Heart left ventricle (tissue), 16 donors: Measurements from ENCODE around the gene CCDC183. TPM values are rescaled to one million over a fixed set of nuclear protein-coding genes. Genes with fewer than 3 reads are reported as not detected.

ENCODE experiments used
- ATAC-seq, 4 donors: fragments of 200-7000 bp; cut with Tn5 transposase; one replicate each; pipeline ENCODE4 v1.9.1; 2020 to 2022; ENCODE audit warnings: moderate library complexity in 4 of 4, mild to moderate bottlenecking in 3 of 4, moderate number of reproducible peaks in 1 of 4
- DNase-seq, 5 donors: peaks; one replicate each; pipeline ENCODE4 v3.0.0-alpha.2; 2020
- H3K27ac ChIP-seq, 12 donors: fragments of 200-600 bp; sonication (generic) in 4 of 12; one replicate each; pipeline versions ENCODE4 v1.5.0 to v1.8.0; 2016 to 2022; ENCODE audit warnings: mild to moderate bottlenecking in 2 of 12
- H3K27me3 ChIP-seq, 9 donors: fragments of 200-600 bp; sonication (generic) in 2 of 9; one replicate each; pipeline versions ENCODE4 v1.5.1 to v1.8.0; 2016 to 2022; ENCODE audit warnings: mild to moderate bottlenecking in 3 of 9
- H3K36me3 ChIP-seq, 9 donors: fragments of 200-600 bp; sonication (generic) in 2 of 9; one replicate each; pipeline versions ENCODE4 v1.5.0 to v1.8.0; 2018 to 2022; ENCODE audit warnings: mild to moderate bottlenecking in 2 of 9
- H3K4me1 ChIP-seq, 12 donors: fragments of 200-600 bp; sonication (generic) in 4 of 12; one replicate each; pipeline versions ENCODE4 v1.5.0 to v1.8.0; 2016 to 2022; ENCODE audit warnings: mild to moderate bottlenecking in 3 of 12
- H3K4me3 ChIP-seq, 12 donors: fragments of 200-600 bp; sonication (generic) in 4 of 12; one replicate each; pipeline versions ENCODE4 v1.5.0 to v1.8.0; 2017 to 2022; ENCODE audit warnings: mild to moderate bottlenecking in 9 of 12, moderate library complexity in 4 of 12
- H3K9me3 ChIP-seq, 12 donors: fragments of 200-600 bp; sonication (generic) in 4 of 12; one replicate each; pipeline versions ENCODE4 v1.5.0 to v1.8.0; 2016 to 2022; ENCODE audit warnings: mild to moderate bottlenecking in 1 of 12
- POLR2A ChIP-seq, 2 donors: fragments of 450-650 bp; IDR thresholded peaks; one replicate each; pipeline ENCODE4 v1.6.1; 2017; ENCODE audit warnings: antibody characterized with exemption in 2 of 2, mild to moderate bottlenecking in 2 of 2, moderate library complexity in 2 of 2
- WGBS, 4 donors: extraction: QIAGEN DNeasy Blood & Tissue Kit in 2 of 4; methylation state at CpG; one replicate each; pipeline versions ENCODE4 v1.1.5 to v1.1.7; 2013 to 2018; 5-methylcytosine and 5-hydroxymethylcytosine counted together
- intact Hi-C, 10 donors: fragments of 100-400 bp; cut with DNase I; formaldehyde crosslinking; loops; one replicate each; pipeline versions ENCODE4 v1.11.1 to v1.14.2; 2022
- polyA plus RNA-seq, 2 donors: library from polyadenylated mRNA; stranded (reverse); fragments of 200-250 nt; gene quantifications; one replicate each; pipeline ENCODE4 v1.2.3, GENCODE V29; 2013
- total RNA-seq, 9 donors: library from RNA; depleted of rRNA in 2 of 9; stranded (reverse); fragments of >200 nt in 2 of 9; fragmentation: NEBNext Ultra II Directional in 3 of 9; extraction: Animal tissue kit (Norgen Biotek cat#: 25700) in 3 of 9; gene quantifications; one replicate each; pipeline versions ENCODE4 v1.1.0 to v1.2.4, GENCODE V29; 2016 to 2023
- TF ChIP-seq, protein P1 (sequence below), 12 donors: fragments of 200-600 bp; sonication (generic) in 4 of 12; IDR thresholded peaks; one replicate each; pipeline versions ENCODE4 v1.5.0 to v1.8.0; 2018 to 2022; ENCODE audit warnings: antibody characterized with exemption in 12 of 12, mild to moderate bottlenecking in 5 of 12
- donor health status: ischemic (EF 13 %, LVEDD 7.1; RV severe dilation, severe dysfunction).
- donor health status: healthy with polysubstance abuse.
- donor health status: DM: no; HTN: yes; CAD: no.
- donor health status: DM: no; HTN: no; CAD: no.
- donor health status: ischemic (EF 25% LVEDD 6.9; RV normal size, moderate dysfunction).
- donor health status: ischemic (EF 25% LVEDD 5.7; RV mildly dilated, moderate dysfunction).
- donor health status: healthy.
- donor health status: DM: yes; HTN: yes; CAD: no.
- donor health status: ischemic (EF 35%, LVEDD 5.7; RV mildly dilated, moderate dysfunction).
- donor health status: nonischemic (EF 11% LVEDD 7.7; RV severe dilation, severe dysfunction).
- donor health status: DM: yes; HTN: yes; CAD: no.
- donor health status: PGD.
- donor health status: ischemic (EF 29% LVEDD 5.4; RV normal size, mild dysfunction).
- donor health status: nonischemic (EF 23%, LVEDD 6.1; RV moderate dilation, normal function).

CCDC183 gene
- total and polyA plus RNA-seq, 11 donors: 0.32 to 4.7 (median 1.4) TPM

DNA sequence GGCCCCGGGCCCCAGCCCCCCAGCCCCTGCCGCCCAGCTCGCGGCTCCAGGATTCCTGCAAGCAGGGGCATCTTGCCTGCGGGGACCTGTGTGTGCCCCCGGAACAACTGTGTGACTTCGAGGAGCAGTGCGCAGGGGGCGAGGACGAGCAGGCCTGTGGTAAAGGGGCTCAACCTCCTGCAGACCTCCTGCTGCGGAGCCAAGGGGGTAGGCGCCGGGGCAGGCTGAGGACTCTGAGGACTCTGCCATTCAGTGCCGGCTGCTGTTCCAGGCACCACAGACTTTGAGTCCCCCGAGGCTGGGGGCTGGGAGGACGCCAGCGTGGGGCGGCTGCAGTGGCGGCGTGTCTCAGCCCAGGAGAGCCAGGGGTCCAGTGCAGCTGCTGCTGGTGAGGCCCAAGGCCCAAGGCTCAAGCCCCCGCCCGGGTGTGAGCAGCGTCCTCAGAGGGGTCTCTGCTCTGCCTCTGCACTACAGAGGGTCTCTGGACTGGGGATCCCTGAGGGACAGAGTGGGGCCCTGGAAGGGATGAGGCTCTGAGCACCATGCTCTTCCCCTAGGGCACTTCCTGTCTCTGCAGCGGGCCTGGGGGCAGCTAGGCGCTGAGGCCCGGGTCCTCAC, 59.4 kb downstream of the CCDC183 start:
- peak in 3 of 5 donors; percentile 5 to 29 (median 27) for DNase-seq
- intact Hi-C loops: no loop called here

DNA sequence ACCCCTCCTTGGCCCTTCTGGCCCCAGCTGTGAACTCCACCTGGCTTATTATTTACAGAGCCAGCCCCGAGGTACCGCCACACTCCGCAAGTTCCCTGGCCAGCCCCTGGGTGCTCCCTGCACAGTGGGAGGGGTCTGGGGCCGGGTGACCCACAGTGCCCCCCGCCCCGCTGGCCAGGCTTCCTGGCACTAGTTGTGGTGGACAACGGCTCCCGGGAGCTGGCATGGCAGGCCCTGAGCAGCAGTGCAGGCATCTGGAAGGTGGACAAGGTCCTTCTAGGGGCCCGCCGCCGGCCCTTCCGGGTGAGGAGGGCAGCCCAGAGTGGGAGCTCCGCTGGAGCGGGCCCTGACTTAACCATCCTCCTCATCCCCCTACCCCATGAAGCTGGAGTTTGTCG, 59.9 kb downstream of the CCDC183 start:
- DNase-seq (peak in 2 of 5 donors; percentile 21 to 24), ATAC-seq (no peak)
- no peak overlapping the region for H3K4me3 ChIP-seq
- TF ChIP-seq POLR2A (IDR thresholded peaks at IDR 0.05): no peak
- TF ChIP-seq, protein P1, sequence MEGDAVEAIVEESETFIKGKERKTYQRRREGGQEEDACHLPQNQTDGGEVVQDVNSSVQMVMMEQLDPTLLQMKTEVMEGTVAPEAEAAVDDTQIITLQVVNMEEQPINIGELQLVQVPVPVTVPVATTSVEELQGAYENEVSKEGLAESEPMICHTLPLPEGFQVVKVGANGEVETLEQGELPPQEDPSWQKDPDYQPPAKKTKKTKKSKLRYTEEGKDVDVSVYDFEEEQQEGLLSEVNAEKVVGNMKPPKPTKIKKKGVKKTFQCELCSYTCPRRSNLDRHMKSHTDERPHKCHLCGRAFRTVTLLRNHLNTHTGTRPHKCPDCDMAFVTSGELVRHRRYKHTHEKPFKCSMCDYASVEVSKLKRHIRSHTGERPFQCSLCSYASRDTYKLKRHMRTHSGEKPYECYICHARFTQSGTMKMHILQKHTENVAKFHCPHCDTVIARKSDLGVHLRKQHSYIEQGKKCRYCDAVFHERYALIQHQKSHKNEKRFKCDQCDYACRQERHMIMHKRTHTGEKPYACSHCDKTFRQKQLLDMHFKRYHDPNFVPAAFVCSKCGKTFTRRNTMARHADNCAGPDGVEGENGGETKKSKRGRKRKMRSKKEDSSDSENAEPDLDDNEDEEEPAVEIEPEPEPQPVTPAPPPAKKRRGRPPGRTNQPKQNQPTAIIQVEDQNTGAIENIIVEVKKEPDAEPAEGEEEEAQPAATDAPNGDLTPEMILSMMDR (IDR thresholded peaks at IDR 0.05): no peak
- H3K27ac ChIP-seq: no peak overlapping the region
- no peaks in the 10 kb centered on the region for H3K9me3 ChIP-seq
- peaks cover 0 to 20% (median 9%) of the 10 kb centered on the region in 9 donors for H3K36me3 ChIP-seq
- intact Hi-C loops: no loop called here
- 75 to 89% (median 80%) methylated on average over 6 to 15 of the region's 15 CpGs for WGBS, 4 donors
- peaks cover 0 to 32% (median 12%) of the 10 kb centered on the region in 12 donors for H3K4me1 ChIP-seq
- no peaks in the 10 kb centered on the region for H3K27me3 ChIP-seq

More for the DNA sequence above, 59.4 kb downstream of the CCDC183 start:
- Histone ChIP-seq H3K27me3 (no peaks in the 10 kb centered on the region), H3K27ac (no peak overlapping the region), H3K9me3 (no peaks in the 10 kb centered on the region), H3K4me1 (peaks cover 0 to 37% (median 17%) of the 10 kb centered on the region in 12 donors), H3K36me3 (peaks cover 0 to 19% (median 9%) of the 10 kb centered on the region in 9 donors), H3K4me3 (no peak overlapping the region)
- WGBS, 4 donors: 80 to 84% (median 81%) methylated on average over 5 to 26 of the region's 26 CpGs
- no peak for ATAC-seq
- no peak for TF ChIP-seq POLR2A (IDR thresholded peaks at IDR 0.05)
- TF ChIP-seq, protein P1 (IDR thresholded peaks at IDR 0.05): no peak

DNA sequence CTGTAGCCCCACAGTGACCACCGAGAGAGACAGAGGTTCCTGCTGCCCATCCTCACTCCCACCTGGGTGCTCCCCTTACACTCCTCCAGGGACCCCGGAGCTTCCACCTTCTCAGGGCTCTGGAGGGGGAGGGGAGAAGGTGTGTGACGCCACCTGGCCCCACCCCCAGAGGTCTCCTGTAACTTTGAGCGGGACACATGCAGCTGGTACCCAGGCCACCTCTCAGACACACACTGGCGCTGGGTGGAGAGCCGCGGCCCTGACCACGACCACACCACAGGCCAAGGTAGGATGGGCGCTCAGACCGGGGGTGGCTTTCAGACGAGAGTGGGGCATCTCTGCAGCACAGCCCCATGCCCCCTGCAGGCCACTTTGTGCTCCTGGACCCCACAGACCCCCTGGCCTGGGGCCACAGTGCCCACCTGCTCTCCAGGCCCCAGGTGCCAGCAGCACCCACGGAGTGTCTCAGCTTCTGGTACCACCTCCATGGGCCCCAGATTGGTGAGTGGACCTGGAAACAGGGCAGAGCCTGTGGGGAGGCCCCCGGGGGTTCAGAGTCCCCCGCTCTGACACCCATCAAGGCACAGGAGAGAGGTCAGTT, 60.5 kb downstream of the CCDC183 start:
- Histone ChIP-seq H3K36me3 (peaks cover 0 to 20% (median 11%) of the 10 kb centered on the region in 9 donors), H3K27me3 (no peaks in the 10 kb centered on the region), H3K4me3 (no peak overlapping the region), H3K4me1 (peaks cover 0 to 27% (median 9%) of the 10 kb centered on the region in 12 donors), H3K9me3 (no peaks in the 10 kb centered on the region), H3K27ac (no peak overlapping the region)
- intact Hi-C loops: no loop called here
- DNase-seq: peak in 2 of 5 donors; percentile 10 to 17
- WGBS, 4 donors: 82 to 90% (median 87%) methylated on average over 11 to 14 of the region's 14 CpGs
- ATAC-seq: no peak
- no peak for TF ChIP-seq POLR2A (IDR thresholded peaks at IDR 0.05)
- TF ChIP-seq, protein P1 (IDR thresholded peaks at IDR 0.05): no peak

DNA sequence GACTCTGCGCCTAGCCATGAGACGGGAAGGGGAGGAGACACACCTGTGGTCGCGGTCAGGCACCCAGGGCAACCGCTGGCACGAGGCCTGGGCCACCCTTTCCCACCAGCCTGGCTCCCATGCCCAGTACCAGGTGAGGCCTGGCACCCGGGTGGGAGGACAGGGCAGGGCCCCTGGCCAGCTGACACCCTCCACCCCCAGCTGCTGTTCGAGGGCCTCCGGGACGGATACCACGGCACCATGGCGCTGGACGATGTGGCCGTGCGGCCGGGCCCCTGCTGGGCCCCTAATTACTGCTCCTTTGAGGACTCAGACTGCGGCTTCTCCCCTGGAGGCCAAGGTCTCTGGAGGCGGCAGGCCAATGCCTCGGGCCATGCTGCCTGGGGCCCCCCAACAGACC, 61.0 kb downstream of the CCDC183 start:
- intact Hi-C loops: no loop called here
- WGBS, 4 donors: 87 to 96% (median 92%) methylated on average over 8 to 19 of the region's 19 CpGs
- H3K9me3 ChIP-seq: no peaks in the 10 kb centered on the region
- H3K27me3 ChIP-seq: no peaks in the 10 kb centered on the region
- H3K4me1 ChIP-seq: peaks cover 0 to 21% (median 8%) of the 10 kb centered on the region in 12 donors
- peaks cover 0 to 25% (median 17%) of the 10 kb centered on the region in 9 donors for H3K36me3 ChIP-seq
- no peak overlapping the region for H3K4me3 ChIP-seq
- DNase-seq: peak in 3 of 5 donors; percentile 7 to 28 (median 21)
- TF ChIP-seq, protein P1 (IDR thresholded peaks at IDR 0.05): no peak
- no peak for TF ChIP-seq POLR2A (IDR thresholded peaks at IDR 0.05)
- no peak for ATAC-seq
- no peak overlapping the region for H3K27ac ChIP-seq
